GM13977 (cell line): ENCODE data around the gene COQ2.
A peak's percentile ranks its signal among the peaks of the same experiment; 100 is the strongest.
"Not testable (repeated sequence)": the region's sequence is repeated elsewhere in the genome, so short reads cannot be mapped to it uniquely, and the experiment has no call there.

Source experiments
- DNase-seq: peaks from one replicate; pipeline ENCODE4 v3.0.0; 2012; ENCODE audit warnings: low spot score
- CTCF ChIP-seq: IDR thresholded peaks from 2 replicates; pipeline ENCODE4 v1.5.1; 2012; ENCODE audit warnings: mild to moderate bottlenecking, control low read depth; ENCODE audit not compliant: insufficient read depth; ENCODE audit errors: extremely low read depth, missing control alignments
- in situ Hi-C: fragments of 300-500 bp; cut with MboI; formaldehyde crosslinking; loops from one replicate; pipeline ENCODE4 v1.12.0; 2022; ENCODE audit warnings: low sequenced_read_pairs, low pct_unique_long_range_greater_than_20kb, mixed read lengths, inconsistent platforms; ENCODE audit not compliant: unreplicated experiment

The COQ2 gene

GRCh38 chr4:83284193-83285054, at the start of gene COQ2:
COQ2 (minus strand) TSS chr4:83284798; CDS start chr4:83284764, 34 bp downstream.
- TF ChIP-seq CTCF: peak; percentile 12
- in situ Hi-C loops: loop anchor here (25.0 kb wide), 1 partner anchor 822 kb away; no protein-coding TSS in a partner anchor
- DNase-seq: peak; percentile 93

- DNase-seq: no peak
- no peak for TF ChIP-seq CTCF
- in situ Hi-C loops: no loop called here
These were observed 47.4 kb upstream of the COQ2 start for GRCh38 chr4:83331956-83332355.

GRCh38 chr4:83329521-83330110, 45.0 kb upstream of the COQ2 start:
- no peak for TF ChIP-seq CTCF
- DNase-seq: no peak
- in situ Hi-C loops: no loop called here

GRCh38 chr4:83328521-83329187, 44.1 kb upstream of the COQ2 start:
- in situ Hi-C loops: no loop called here
- no peak for DNase-seq
- no peak for TF ChIP-seq CTCF

- no peak for TF ChIP-seq CTCF
- no peak for DNase-seq
- in situ Hi-C loops: no loop called here
These were observed 41.9 kb upstream of the COQ2 start for GRCh38 chr4:83326546-83326945.

GRCh38 chr4:83325306-83325705, 40.7 kb upstream of the COQ2 start:
- in situ Hi-C loops, DNase-seq: not testable (repeated sequence)

GRCh38 chr4:83323136-83323535, 38.5 kb upstream of the COQ2 start:
- no peak for DNase-seq
- no peak for TF ChIP-seq CTCF
- in situ Hi-C loops: no loop called here
